SK-N-SH (cell line): Measurements from ENCODE around the gene MED31.

Experiments
- CTCF ChIP-seq: fragments of 200-600 bp; sonication (generic); IDR thresholded peaks from 2 replicates; pipeline ENCODE4 v1.6.1; 2017; ENCODE audit warnings: antibody characterized with exemption, mild to moderate bottlenecking, moderate library complexity
- EP300 ChIP-seq, 2 experiments: IDR thresholded peaks; 2 replicates each; pipeline versions ENCODE4 v1.4.0 to v1.6.1; 2012; ENCODE audit warnings: borderline replicate concordance in 1 of 2, low read depth in 1 of 2, low read length in 1 of 2
- GABPA ChIP-seq: IDR thresholded peaks from 2 replicates; pipeline ENCODE4 v1.4.0; 2012; ENCODE audit warnings: low read depth, mild to moderate bottlenecking
- MAX ChIP-seq: IDR thresholded peaks from 2 replicates; pipeline ENCODE4 v1.4.0; 2012; ENCODE audit warnings: low read depth
- MXI1 ChIP-seq: IDR thresholded peaks from 2 replicates; pipeline ENCODE4 v1.6.1; 2012; ENCODE audit warnings: mild to moderate bottlenecking, low read depth, low read length, improper control_type of control experiment
- NRF1 ChIP-seq: IDR thresholded peaks from 2 replicates; pipeline ENCODE4 v1.6.1; 2012; ENCODE audit warnings: low read depth, mild to moderate bottlenecking, low read length
- POLR2AphosphoS5 ChIP-seq: IDR thresholded peaks from 2 replicates; pipeline ENCODE4 v1.6.1; 2012; ENCODE audit warnings: low read depth, low read length
- RAD21 ChIP-seq: IDR thresholded peaks from 2 replicates; pipeline ENCODE4 v1.6.1; 2012; ENCODE audit warnings: mild to moderate bottlenecking, low read length
- RCOR1 ChIP-seq: fragments of 150-350 bp; IDR thresholded peaks from 2 replicates; pipeline ENCODE4 v1.6.1; 2017; ENCODE audit warnings: antibody characterized with exemption, low read length
- REST ChIP-seq: IDR thresholded peaks from 2 replicates; pipeline ENCODE4 v1.6.1; 2012; ENCODE audit warnings: mild to moderate bottlenecking, low read depth, low read length, moderate library complexity
- RFX5 ChIP-seq: IDR thresholded peaks from 2 replicates; pipeline ENCODE4 v1.6.1; 2012; ENCODE audit warnings: mild to moderate bottlenecking, improper control_type of control experiment, low read length
- SMC3 ChIP-seq: IDR thresholded peaks from 2 replicates; pipeline ENCODE4 v1.6.1; 2012; ENCODE audit warnings: low read depth, low read length, improper control_type of control experiment
- TAF1 ChIP-seq: IDR thresholded peaks from 2 replicates; pipeline ENCODE4 v1.6.1; 2012; ENCODE audit warnings: low read depth, mild to moderate bottlenecking, low read length, moderate library complexity, borderline replicate concordance
- TCF12 ChIP-seq: IDR thresholded peaks from 2 replicates; pipeline ENCODE4 v1.4.0; 2012

- no peak for TF ChIP-seq CTCF
- TF ChIP-seq RFX5 = no peak
- no peak for TF ChIP-seq MAX
- TF ChIP-seq RAD21 = no peak
- no peak for TF ChIP-seq REST
- TF ChIP-seq NRF1 = no peak
- TF ChIP-seq POLR2AphosphoS5 = no peak
- TF ChIP-seq EP300 (IDR thresholded peaks at IDR 0.05; ENCODE audit: borderline replicate concordance in 1 of 2, low read depth in 1 of 2, low read length in 1 of 2) = no peak
- TF ChIP-seq MXI1 = no peak
- no peak for TF ChIP-seq TAF1
- TF ChIP-seq TCF12 = no peak
- TF ChIP-seq RCOR1 = no peak
- no peak for TF ChIP-seq SMC3
- no peak for TF ChIP-seq GABPA
These were observed 21.0 kb downstream of the MED31 start for GRCh38 chr17:6630390-6630789.
